GM18867 (cell line): ENCODE measurements around the gene OR1K1.

ENCODE experiments used
- ATAC-seq: cut with Tn5 transposase; IDR thresholded peaks from one replicate; pipeline ENCODE4 v1.9.1; 2021; ENCODE audit warnings: mild to moderate bottlenecking, moderate library complexity; ENCODE audit not compliant: unreplicated experiment

The OR1K1 gene

DNA sequence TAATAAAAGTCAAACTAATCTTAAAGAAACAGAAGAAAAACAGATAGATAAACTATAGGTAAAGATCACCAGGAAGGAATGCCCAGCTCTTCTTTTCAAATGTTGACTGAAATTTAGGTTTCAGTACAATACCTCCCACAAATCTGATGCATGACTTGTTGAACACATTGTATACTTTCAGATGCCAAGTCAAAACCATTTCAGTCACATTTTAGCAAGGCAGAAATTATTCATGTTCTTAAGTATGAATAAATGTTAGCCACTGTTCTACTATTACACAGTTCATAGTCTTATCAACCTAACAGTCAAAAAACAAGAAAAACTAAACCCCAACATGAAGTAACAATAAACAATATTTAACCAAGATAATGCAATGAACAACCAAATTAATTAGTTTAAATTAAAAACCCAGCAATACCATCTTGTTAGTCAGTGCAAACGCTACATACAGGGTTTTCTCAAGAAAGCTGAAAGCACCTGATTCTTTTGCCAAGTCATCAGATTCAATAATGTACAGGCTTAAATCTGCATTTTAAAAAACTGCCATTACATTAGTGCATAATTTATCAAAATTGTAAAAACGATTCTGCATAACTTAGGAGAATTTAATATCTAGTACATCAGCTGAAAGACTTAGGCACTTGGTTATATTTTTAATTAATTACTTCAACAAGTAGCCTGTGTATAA is 48.5 kb downstream of the OR1K1 start:
- no peak for ATAC-seq
